ENCODE measurements around the gene DHCR24.

DNA sequence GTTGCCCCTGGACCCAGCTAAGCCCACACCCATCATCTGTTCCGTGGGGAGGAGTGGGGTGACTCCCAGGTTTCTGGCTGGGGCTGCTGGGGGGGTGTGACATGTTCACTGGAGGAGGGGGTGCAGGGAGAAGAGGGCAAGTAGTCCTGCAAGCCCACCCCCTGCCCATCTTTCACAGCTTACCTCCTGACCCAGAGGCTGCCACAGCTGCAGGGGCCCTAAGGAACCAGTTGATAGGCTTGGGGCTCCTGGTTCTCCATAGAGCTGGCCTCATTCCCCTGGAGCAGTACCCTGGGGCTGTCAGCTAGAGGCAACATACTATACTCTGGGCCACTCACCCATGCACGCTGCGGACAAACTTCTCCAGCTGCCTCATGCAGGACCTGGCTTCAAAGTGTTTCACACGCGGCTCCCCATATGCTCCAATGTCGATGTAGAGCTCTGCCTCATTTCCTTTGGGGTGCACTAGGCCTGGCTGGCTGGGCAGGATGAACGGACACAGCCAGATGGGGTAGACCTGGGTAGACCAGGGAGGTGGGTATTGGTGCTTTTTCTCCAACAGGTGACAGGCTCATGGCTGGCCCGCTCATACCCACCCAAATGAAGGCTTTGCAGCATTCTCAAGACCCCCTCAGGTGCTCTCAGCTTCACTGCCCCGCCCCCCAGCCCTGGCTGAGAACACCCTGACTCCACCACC is 33.8 kb downstream of the DHCR24 start:
- TF ChIP-seq CEBPB (IDR thresholded peaks at IDR 0.05) (no peak), YY1 (IDR thresholded peaks at IDR 0.05; ENCODE audit: low read depth) (no peak), EP300 (IDR thresholded peaks at IDR 0.05; ENCODE audit: borderline replicate concordance) (no peak), RAD21 (IDR thresholded peaks at IDR 0.05; ENCODE audit: low read depth) (no peak), TEAD4 (IDR thresholded peaks at IDR 0.05) (no peak), NFIC (IDR thresholded peaks at IDR 0.05) (no peak), EGR1 (IDR thresholded peaks at IDR 0.05) (no peak), TAF1 (IDR thresholded peaks at IDR 0.05; ENCODE audit: low read depth) (no peak), ZBTB7A (IDR thresholded peaks at IDR 0.05; ENCODE audit: low read depth) (no peak), CREB1 (IDR thresholded peaks at IDR 0.05; ENCODE audit: low read depth) (no peak), TCF12 (IDR thresholded peaks at IDR 0.05; ENCODE audit: low read depth) (no peak)
- TF ChIP-seq, protein P1, sequence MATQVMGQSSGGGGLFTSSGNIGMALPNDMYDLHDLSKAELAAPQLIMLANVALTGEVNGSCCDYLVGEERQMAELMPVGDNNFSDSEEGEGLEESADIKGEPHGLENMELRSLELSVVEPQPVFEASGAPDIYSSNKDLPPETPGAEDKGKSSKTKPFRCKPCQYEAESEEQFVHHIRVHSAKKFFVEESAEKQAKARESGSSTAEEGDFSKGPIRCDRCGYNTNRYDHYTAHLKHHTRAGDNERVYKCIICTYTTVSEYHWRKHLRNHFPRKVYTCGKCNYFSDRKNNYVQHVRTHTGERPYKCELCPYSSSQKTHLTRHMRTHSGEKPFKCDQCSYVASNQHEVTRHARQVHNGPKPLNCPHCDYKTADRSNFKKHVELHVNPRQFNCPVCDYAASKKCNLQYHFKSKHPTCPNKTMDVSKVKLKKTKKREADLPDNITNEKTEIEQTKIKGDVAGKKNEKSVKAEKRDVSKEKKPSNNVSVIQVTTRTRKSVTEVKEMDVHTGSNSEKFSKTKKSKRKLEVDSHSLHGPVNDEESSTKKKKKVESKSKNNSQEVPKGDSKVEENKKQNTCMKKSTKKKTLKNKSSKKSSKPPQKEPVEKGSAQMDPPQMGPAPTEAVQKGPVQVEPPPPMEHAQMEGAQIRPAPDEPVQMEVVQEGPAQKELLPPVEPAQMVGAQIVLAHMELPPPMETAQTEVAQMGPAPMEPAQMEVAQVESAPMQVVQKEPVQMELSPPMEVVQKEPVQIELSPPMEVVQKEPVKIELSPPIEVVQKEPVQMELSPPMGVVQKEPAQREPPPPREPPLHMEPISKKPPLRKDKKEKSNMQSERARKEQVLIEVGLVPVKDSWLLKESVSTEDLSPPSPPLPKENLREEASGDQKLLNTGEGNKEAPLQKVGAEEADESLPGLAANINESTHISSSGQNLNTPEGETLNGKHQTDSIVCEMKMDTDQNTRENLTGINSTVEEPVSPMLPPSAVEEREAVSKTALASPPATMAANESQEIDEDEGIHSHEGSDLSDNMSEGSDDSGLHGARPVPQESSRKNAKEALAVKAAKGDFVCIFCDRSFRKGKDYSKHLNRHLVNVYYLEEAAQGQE (IDR thresholded peaks at IDR 0.05; ENCODE audit: low read depth), result no peak
- TF ChIP-seq, protein P2, sequence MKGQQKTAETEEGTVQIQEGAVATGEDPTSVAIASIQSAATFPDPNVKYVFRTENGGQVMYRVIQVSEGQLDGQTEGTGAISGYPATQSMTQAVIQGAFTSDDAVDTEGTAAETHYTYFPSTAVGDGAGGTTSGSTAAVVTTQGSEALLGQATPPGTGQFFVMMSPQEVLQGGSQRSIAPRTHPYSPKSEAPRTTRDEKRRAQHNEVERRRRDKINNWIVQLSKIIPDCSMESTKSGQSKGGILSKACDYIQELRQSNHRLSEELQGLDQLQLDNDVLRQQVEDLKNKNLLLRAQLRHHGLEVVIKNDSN (IDR thresholded peaks at IDR 0.05), result no peak

All from Ishikawa (cell line).